Neural progenitor cell (in vitro differentiated cells): Measurements from ENCODE around the gene TPP1. TPM values are rescaled to one million over a fixed set of nuclear protein-coding genes. Genes with fewer than 3 reads are reported as not detected.

ENCODE experiments used
- DNase-seq: peaks from one replicate; pipeline ENCODE4 v3.0.0-alpha.2; 2016; ENCODE audit warnings: low spot score
- H2AFZ ChIP-seq: fragments of 200-600 bp; sonication (generic); replicated peaks from 2 replicates; pipeline ENCODE4 v1.6.1; 2016; ENCODE audit warnings: antibody characterized with exemption
- H3F3A ChIP-seq: fragments of 200-600 bp; sonication (generic); 2 replicates; pipeline ENCODE4 v1.6.1; 2016; ENCODE audit warnings: antibody characterized with exemption, low read depth
- H3K27ac ChIP-seq: fragments of 200-600 bp; sonication (generic); 2 replicates; pipeline ENCODE4 v1.5.1; 2016; ENCODE audit warnings: mild to moderate bottlenecking
- H3K27me3 ChIP-seq: fragments of 200-600 bp; sonication (generic); 2 replicates; pipeline ENCODE4 v1.6.1; 2016; ENCODE audit warnings: mild to moderate bottlenecking, moderate library complexity
- H3K36me3 ChIP-seq: fragments of 200-600 bp; sonication (generic); 2 replicates; pipeline ENCODE4 v1.5.1; 2016
- H3K4me1 ChIP-seq: fragments of 200-600 bp; sonication (generic); 2 replicates; pipeline ENCODE4 v1.6.1; 2016; ENCODE audit warnings: mixed run types
- H3K4me2 ChIP-seq: fragments of 200-600 bp; sonication (generic); 2 replicates; pipeline ENCODE4 v1.6.1; 2016
- H3K4me3 ChIP-seq: fragments of 200-600 bp; sonication (generic); 2 replicates; pipeline ENCODE4 v1.5.1; 2016
- H3K79me2 ChIP-seq: fragments of 200-600 bp; sonication (generic); 2 replicates; pipeline ENCODE4 v1.6.1; 2016; ENCODE audit warnings: low read depth
- H3K9ac ChIP-seq: fragments of 200-600 bp; sonication (generic); 2 replicates; pipeline ENCODE4 v1.6.1; 2016
- H3K9me3 ChIP-seq: fragments of 200-600 bp; sonication (generic); 2 replicates; pipeline ENCODE4 v1.5.1; 2016; ENCODE audit warnings: low read depth
- H4K20me1 ChIP-seq: fragments of 200-600 bp; sonication (generic); 2 replicates; pipeline ENCODE4 v1.6.1; 2016; ENCODE audit warnings: low read depth
- H3K27ac Mint-ChIP-seq: 3 replicates; pipeline ENCODE4 v1.8.0; 2021; ENCODE audit warnings: mixed read lengths
- H3K27me3 Mint-ChIP-seq: 2 replicates; pipeline ENCODE4 v1.8.0; 2022; ENCODE audit warnings: low read depth, mild to moderate bottlenecking, inconsistent platforms, moderate library complexity, mixed read lengths; ENCODE audit not compliant: insufficient read depth
- H3K36me3 Mint-ChIP-seq: 3 replicates; pipeline ENCODE4 v1.8.0; 2021; ENCODE audit warnings: mixed read lengths
- H3K4me1 Mint-ChIP-seq: 3 replicates; pipeline ENCODE4 v1.8.0; 2021; ENCODE audit warnings: mixed read lengths
- H3K4me3 Mint-ChIP-seq: 3 replicates; pipeline ENCODE4 v1.8.0; 2021; ENCODE audit warnings: mild to moderate bottlenecking, moderate library complexity, mixed read lengths
- H3K9me3 Mint-ChIP-seq: 3 replicates; pipeline ENCODE4 v1.8.0; 2020; ENCODE audit warnings: mixed read lengths
- CTCF ChIP-seq: fragments of 200-600 bp; sonication (generic); IDR thresholded peaks from 2 replicates; pipeline ENCODE4 v1.5.1; 2017; ENCODE audit warnings: antibody characterized with exemption, mild to moderate bottlenecking
- EZH2 ChIP-seq: fragments of 200-600 bp; sonication (generic); IDR thresholded peaks from 2 replicates; pipeline ENCODE4 v1.6.1; 2017; ENCODE audit warnings: antibody characterized with exemption, mild to moderate bottlenecking, moderate library complexity
- EZH2phosphoT487 ChIP-seq: fragments of 200-600 bp; sonication (generic); IDR thresholded peaks from 2 replicates; pipeline ENCODE4 v1.6.1; 2017; ENCODE audit warnings: antibody characterized with exemption
- total RNA-seq: library from RNA; depleted of rRNA; stranded (reverse); fragments of >200 nt; gene quantifications from 2 replicates; pipeline ENCODE4 v1.2.3, GENCODE V29; 2015; ENCODE audit warnings: low replicate concordance

Gene TPP1
- total RNA-seq, 1 donor from 2014 or later = 9.9 TPM

GRCh38 chr11:6611092-6611962 is 7.9 kb downstream of the TPP1 start:
- Histone ChIP-seq H3K9ac (peak overlapping the region; percentile 70), H3K36me3 (peaks cover 4% of the 10 kb centered on the region), H3K4me3 (peak overlapping the region; percentile 85), H3K27ac (peak overlapping the region; percentile 3), H3K79me2 (peaks cover 34% of the 10 kb centered on the region), H2AFZ (no peak overlapping the region), H3K27me3 (no peaks in the 10 kb centered on the region), H3K4me2 (peak overlapping the region; percentile 77), H3K9me3 (no peaks in the 10 kb centered on the region), H3K4me1 (peaks cover 17% of the 10 kb centered on the region), H3F3A (peaks cover 40% of the 10 kb centered on the region), H4K20me1 (peaks cover 7% of the 10 kb centered on the region)
- Mint-ChIP-seq H3K36me3 (peaks cover 34% of the 10 kb centered on the region), H3K9me3 (no peaks in the 10 kb centered on the region), H3K27me3 (peaks cover 9% of the 10 kb centered on the region), H3K4me3 (peak overlapping the region; percentile 88), H3K27ac (peak overlapping the region; percentile 95), H3K4me1 (peaks cover 26% of the 10 kb centered on the region)
- DNase-seq = peak; percentile 48
- no peak for TF ChIP-seq EZH2
- no peak for TF ChIP-seq EZH2phosphoT487
- TF ChIP-seq CTCF = no peak

DNA sequence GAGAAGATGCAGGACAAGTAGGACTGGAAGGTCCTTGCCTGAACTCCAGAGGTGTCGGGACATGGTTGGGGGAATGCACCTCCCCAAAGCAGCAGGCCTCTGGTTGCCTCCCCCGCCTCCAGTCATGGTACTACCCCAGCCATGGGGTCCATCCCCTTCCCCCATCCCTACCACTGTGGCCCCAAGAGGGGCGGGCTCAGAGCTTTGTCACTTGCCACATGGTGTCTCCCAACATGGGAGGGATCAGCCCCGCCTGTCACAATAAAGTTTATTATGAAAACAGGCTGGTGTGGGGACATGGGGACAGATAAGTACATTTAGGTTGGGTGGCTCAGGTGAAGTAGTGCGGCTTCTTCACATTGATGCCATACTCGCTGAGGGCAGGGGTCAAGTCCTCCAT is 8.6 kb downstream of the TPP1 start:
- peaks cover 29% of the 10 kb centered on the region for H3K36me3 Mint-ChIP-seq
- Histone ChIP-seq H3K79me2 (peaks cover 42% of the 10 kb centered on the region), H3F3A (peaks cover 42% of the 10 kb centered on the region), H3K4me1 (peaks cover 17% of the 10 kb centered on the region), H3K9ac (no peak overlapping the region), H3K27ac (no peak overlapping the region), H2AFZ (no peak overlapping the region), H3K36me3 (peaks cover 4% of the 10 kb centered on the region), H3K4me3 (peak overlapping the region; percentile 85), H3K27me3 (no peaks in the 10 kb centered on the region), H4K20me1 (peaks cover 7% of the 10 kb centered on the region), H3K9me3 (no peaks in the 10 kb centered on the region), H3K4me2 (peak overlapping the region; percentile 77)
- H3K4me3 Mint-ChIP-seq = peak overlapping the region; percentile 88
- H3K4me1 Mint-ChIP-seq = peaks cover 30% of the 10 kb centered on the region
- H3K27ac Mint-ChIP-seq = peak overlapping the region; percentile 95
- peaks cover 9% of the 10 kb centered on the region for H3K27me3 Mint-ChIP-seq
- no peak for DNase-seq
- H3K9me3 Mint-ChIP-seq = no peaks in the 10 kb centered on the region
- no peak for TF ChIP-seq EZH2
- TF ChIP-seq CTCF = no peak
- no peak for TF ChIP-seq EZH2phosphoT487

DNA sequence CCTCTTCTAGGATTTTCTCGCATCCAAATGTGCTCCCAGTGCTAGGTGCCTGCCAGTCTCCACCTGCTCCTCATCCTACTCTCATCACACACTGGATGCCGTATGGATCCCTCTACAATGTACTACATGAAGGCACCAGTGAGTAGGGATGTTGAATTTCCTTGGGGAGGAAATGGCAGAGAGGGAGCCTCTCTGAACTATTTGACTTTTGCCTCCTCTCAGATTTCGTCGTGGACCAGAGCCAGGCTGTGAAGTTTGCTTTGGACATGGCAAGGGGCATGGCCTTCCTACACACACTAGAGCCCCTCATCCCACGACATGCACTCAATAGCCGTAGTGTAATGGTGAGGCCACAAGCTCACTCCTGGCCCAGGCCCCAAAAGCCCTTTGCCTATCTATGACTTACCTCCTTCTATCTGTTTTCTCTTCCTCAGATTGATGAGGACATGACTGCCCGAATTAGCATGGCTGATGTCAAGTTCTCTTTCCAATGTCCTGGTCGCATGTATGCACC is 9.7 kb downstream of the TPP1 start:
- Histone ChIP-seq H3K36me3 (peaks cover 4% of the 10 kb centered on the region), H3K27ac (no peak overlapping the region), H3K4me1 (peaks cover 24% of the 10 kb centered on the region), H3K79me2 (peaks cover 52% of the 10 kb centered on the region), H3K4me3 (no peak overlapping the region), H3K4me2 (no peak overlapping the region), H2AFZ (no peak overlapping the region), H3K9me3 (no peaks in the 10 kb centered on the region), H4K20me1 (peaks cover 7% of the 10 kb centered on the region), H3K9ac (no peak overlapping the region), H3F3A (peaks cover 46% of the 10 kb centered on the region), H3K27me3 (no peaks in the 10 kb centered on the region)
- TF ChIP-seq CTCF (no peak), EZH2 (no peak), EZH2phosphoT487 (no peak)
- peaks cover 28% of the 10 kb centered on the region for H3K36me3 Mint-ChIP-seq
- peak overlapping the region; percentile 88 for H3K4me3 Mint-ChIP-seq
- H3K9me3 Mint-ChIP-seq = no peaks in the 10 kb centered on the region
- peaks cover 30% of the 10 kb centered on the region for H3K4me1 Mint-ChIP-seq
- no peak overlapping the region for H3K27ac Mint-ChIP-seq
- no peak for DNase-seq
- H3K27me3 Mint-ChIP-seq = peaks cover 9% of the 10 kb centered on the region
